GM21367 (cell line): ENCODE results near the gene FAM13A.
"Not testable (repeated sequence)": the region's sequence is repeated elsewhere in the genome, so short reads cannot be mapped to it uniquely, and the experiment has no call there.

Experiments
- ATAC-seq: cut with Tn5 transposase; IDR thresholded peaks from one replicate; pipeline ENCODE4 v1.9.1; 2021; ENCODE audit not compliant: unreplicated experiment

The FAM13A gene

DNA sequence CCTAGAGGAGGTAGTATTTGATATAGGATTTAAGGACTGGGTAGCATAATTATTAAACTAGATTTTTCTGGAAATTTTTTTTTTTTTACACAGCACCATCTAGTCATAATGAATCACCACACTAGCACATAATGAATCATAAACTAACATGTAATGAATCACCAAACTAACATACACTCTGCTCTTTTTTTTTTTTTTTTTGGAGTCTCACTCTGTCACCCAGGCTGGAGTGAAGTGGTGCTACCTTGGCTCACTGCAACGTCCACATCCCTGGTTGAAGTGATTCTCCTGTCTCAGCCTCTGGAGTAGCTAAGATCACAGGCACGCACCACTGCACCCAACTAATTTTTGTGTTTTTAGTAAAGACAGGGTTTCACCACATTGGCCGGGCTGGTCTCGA is 92.5 kb downstream of the FAM13A start:
- no peak for ATAC-seq

DNA sequence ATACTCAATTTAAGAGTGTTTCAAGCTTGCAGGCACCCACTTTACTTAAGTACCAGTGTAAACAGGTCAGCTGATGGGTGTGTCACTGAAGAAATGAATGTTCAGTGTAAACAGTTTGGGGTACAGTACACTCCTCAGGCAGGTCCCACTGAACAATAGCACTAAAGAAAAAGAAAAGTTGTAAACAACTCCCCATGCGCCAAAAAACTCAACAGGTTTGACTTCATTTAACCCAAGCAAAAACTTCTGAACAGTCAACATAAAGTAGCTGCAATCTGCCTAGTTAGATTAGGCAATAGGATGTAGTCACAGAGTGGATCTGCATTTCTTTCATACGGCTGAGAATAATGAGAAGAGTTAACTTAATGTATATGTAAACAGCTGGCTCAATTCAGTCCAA is 93.2 kb downstream of the FAM13A start:
- no peak for ATAC-seq

DNA sequence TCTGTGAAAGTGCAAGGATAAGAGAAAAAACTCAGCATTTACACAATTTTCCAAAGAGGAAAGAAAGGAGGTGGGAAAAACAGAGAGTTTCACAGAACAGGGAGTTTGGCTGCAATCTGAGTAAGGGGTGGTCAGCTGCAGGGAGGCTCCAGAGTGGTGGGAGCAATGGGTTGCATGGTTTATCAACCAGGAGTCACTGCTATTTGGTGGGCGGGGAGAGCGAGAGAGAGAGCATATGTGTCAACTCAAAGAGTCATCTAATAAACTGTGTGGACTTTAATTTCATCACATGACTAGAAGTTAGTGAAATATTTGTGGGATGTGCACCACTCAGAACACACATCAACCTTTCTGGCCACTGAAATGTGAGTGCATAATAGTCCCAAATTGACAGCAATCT is 94.6 kb downstream of the FAM13A start:
- ATAC-seq, result no peak

DNA sequence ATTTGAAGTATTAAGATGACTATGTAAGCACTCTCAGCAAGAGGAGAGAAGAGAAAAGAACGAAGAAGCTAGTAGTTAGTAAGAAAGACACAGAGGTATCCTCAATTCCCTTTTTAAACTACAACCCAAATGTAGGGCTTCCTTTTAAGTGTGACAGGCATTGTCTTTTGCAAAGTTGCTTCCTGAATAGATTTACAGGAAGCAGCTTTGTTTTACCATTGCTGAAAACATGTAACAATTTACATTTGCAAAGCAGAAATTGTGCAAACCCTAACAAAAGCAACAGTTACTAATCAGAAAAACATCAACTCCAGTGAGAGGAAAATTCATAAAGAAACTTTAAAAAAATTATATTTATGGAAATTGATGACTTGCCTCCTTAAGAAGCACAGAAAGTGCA is 96.4 kb downstream of the FAM13A start:
- no peak for ATAC-seq

DNA sequence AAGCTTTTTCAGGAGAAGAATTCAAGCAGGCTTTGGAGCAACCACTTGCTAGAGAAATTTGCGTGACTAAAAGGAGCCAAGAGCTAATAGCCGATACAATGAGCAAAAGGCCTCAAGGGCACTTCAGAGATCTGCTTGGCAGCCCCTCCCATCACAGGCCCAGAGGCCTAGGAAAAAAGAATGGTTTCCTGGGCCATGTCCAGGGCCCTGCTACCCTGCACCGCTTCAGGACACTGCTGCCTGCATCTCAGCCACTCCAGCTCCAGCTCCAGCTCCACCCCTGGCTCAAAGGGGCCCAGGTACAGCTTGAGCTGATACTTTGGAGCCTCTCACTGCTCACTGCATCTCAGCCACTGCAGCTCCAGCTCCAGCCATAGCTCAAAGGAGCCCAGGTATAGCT is 98.9 kb downstream of the FAM13A start:
- no peak for ATAC-seq

DNA sequence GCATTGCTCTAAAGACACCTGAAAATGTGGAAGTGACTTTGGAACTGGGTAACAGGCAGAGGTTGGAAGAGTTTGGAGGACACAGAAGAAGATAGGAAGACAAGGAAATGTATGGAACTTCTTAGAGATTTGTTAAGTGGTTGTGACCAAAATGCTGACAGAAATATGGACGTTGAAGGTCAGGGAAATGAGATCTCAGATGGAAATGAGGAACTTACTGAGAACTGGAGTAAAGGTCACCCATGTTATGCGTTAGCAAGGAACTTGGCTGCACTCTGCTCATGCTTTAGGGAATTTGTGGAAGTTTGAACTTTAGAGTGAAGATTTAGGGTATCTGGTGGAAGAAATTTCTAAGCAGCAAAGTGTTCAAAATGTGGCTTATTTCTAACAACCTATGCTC is 99.4 kb downstream of the FAM13A start:
- ATAC-seq, result no peak

DNA sequence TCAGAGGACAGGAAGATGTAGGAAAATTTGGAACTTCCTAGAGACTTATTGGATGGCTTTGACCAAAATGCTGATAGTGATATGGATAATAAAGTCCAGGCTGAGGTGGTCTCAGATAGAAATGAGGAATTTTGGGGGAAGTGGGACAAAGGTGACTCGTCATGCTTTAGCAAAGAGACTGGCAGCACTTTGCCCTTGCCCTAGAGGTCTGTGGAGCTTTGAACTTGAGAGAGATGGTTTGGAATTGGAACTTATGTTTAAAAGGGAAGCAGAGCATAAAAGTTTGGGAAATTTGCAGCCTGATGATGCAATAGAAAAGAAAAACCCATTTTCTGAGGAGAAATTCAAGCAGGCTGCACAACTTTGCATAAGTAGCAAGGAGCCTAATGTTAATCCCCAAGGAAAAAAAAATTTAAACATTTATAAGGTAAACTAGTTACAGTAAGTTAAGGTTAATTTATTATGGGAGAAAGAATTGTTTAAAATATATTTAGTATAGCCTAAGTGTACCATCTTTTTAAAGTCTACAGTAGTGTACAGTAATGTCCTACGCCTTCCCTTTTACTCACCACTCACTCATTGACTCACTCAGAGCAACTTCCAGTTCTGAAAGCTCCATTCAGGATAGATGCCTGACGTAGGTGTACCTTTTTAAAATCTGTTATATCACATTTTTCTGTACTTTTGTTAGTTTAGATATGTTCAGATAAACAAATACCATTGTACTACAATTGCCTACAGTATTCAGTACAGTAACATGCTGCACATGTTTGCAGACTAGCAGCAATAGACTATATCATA is 101.2 kb downstream of the FAM13A start:
- no peak for ATAC-seq

DNA sequence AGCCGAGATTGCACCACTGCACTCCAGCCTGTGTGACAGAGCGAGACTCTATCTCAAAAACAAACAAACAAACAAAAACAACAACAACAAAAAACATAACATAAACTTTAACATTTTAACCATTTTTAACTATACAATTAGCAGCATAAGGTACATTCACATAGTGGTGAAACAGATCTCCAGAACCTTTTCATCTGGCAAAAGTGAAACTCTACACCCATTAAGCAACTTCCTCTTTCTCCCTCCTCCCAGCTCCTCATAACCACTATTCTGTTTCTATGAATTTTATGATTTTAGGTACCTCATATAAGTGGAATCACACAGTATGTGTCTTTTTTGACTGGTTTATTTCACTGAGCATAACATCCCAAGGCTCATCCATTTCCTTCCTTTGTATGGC is 103.6 kb downstream of the FAM13A start:
- ATAC-seq, result no peak

DNA sequence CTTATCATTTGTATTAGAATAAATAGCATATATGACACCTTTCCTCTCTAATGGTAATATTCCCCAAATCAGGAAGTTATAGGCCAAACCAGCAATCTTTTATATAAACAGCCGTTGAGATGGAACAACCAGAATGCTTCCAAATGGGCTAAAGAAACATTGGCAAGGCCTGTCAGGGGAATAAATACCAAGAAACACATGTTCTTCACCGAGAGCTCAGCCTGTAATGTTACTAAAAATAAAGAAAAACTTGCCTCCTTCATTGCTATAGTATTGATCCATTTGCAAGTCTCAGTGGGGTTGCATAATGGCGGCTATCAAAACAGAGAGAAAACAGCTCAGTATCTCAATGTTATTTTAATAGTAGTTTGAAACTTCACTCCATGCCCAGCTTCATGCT is 104.9 kb downstream of the FAM13A start:
- ATAC-seq, result no peak

DNA sequence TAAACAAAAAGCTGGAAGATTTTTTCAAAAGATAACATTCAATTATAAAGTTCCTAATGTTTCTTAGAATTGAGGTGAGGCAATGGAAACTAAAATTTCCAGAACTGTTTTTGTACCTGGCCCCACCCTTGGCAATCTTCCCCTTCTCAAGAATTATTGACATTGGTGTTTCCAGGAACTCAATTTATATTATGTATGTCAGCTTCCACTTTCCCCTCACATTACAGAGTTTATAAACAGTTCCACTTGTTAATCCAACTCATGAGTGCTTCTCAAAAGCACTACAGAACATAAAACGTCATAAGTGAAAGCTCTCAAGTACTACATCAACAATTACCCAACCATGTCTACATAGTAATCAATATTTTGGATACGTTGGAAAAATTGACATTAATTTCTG is 107.4 kb downstream of the FAM13A start:
- no peak for ATAC-seq

DNA sequence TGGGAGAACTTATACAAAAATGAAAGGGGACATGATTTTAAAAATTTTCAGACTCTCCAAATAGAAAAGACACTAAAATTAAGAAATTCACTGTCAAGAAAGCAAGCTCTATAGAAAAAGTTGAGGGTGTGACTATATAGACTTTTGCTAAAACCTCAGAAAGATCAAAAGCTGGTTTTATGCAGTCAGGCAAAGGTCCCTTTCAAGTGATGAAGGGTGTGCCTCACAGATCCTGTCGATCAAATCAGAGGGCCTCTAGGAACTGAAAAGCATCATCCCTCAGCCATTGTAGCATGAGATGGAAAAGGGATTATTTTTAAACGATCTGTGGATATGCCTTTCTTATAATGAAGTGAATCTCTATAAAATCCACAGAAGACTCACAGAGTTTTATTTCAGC is 116.5 kb downstream of the FAM13A start:
- no peak for ATAC-seq

DNA sequence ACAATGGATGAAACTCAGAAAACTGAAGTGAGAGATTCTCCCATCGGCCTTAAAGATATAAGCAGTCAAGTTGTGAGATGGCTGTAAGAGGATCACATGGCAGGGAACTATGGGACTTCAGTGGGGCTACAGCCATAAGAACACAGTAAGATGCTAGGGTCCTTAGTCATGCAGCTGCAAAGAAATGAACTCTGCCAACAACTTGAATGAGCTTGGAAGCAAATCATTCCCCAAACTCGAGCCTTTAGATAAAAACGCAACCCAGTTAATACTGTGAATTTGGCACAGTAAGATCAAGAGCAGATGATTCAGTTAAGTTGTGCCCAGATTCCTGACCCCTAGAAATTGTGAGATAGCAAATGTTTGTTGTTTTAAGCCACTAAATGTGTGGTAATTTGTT is 117.3 kb downstream of the FAM13A start:
- ATAC-seq, result no peak

DNA sequence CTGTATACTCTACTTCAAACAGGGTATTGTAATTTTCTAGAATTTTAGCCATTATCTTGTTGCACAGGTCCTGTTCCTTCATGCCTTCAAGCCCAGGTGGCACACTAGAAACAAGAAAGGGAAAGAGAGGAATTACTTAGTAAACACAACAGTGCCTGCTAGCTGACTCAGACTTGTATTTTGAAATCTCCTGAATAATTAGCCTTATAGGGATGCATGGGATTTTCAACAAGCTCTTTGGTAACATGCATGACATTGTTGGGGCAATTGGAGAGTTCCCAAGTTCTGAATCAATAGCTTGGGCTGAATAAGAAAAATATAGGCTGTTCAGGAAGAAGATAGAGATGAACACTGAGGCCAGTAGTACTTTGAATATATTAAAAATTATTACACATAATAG is 118.8 kb downstream of the FAM13A start:
- ATAC-seq, result no peak

DNA sequence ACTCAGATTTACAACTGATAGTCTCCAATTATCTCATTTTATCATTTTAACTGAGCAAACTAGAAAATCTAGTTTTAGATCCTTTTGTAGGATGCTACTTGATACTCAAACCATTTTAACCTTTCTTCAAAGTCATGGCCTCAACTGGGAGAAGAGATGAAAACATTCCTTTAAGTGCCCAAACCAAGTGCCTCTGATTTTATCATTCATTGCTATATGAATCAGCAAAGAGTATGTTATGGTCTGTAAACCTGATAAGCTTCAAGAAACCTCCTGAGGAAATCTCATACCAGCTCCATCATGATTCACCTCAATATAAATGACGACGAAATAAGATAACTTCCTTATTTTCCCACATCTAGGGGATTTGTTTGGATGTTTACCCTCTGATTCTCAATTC is 119.9 kb downstream of the FAM13A start:
- no peak for ATAC-seq

DNA sequence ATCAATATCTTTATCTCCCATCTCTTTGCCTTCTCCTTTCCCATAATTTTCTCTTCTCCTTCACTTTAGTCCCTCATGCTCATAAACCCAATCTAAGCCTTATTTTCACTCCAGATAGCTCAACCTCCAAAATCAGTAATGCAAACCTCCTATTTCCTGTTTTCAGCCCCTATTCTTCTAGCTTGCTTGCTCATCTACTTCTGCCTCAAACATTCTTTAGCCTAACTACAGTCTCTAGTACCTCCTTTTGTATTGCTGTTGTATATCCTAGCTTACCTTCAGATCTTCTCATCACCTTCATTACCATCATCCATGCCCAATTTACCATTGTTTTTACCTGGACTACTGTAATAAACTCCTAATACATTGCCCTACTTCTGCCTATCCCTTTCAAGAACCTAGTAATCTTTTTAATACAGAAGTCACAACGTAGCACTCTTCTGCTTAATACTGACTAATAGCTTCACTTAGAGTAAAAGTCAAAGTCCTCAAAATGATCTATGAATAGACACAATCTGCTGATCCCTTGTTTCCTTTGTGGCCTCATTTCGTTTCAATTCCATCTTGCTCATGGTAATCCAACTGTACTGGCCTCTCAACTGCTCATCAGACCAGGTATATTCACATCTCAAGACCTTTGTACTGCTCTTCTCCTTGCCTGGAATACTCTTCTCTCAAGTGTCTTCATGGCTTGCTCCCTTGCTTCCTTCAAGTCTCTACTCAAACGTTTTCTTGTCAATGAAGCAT is 123.4 kb downstream of the FAM13A start:
- no peak for ATAC-seq

DNA sequence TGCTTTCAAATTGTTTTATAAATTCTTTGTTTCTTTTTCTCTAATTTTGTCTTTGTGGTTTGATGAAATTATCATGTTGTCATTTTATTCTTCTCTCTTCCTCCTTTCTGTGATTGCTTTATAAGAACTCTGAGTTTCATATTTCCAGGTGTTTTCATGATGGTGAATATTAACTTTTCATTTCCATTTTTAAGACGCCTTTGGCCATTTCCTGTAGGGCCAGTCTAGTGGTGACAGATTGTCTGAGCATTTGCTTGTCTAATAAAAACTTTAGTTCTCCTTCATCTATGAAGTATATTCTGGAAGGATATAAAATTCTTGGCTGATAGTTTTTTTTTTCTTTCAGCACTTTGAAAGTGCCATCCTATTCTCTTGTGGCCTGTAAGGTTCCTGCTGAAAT is 128.1 kb downstream of the FAM13A start:
- ATAC-seq, result no peak

DNA sequence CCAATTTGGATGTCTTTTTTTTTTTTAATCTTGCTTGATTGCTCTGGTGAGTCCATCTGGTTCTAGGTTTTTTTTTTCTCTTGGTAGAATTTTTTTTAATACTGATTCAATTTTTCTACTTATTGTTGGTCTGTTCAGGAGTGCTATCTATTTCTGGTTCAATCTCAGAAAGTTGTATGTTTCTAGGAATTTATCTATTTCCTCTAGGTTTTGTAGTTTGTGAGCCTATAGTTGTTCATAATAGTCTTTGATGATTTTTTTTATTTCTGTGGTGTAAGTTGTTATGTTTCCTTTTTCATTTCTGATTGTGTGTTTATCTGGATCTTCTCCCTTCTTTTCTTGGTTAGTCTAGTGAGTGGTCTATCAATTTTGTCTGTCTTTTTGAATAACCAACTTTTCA is 129.6 kb downstream of the FAM13A start:
- ATAC-seq, result no peak

DNA sequence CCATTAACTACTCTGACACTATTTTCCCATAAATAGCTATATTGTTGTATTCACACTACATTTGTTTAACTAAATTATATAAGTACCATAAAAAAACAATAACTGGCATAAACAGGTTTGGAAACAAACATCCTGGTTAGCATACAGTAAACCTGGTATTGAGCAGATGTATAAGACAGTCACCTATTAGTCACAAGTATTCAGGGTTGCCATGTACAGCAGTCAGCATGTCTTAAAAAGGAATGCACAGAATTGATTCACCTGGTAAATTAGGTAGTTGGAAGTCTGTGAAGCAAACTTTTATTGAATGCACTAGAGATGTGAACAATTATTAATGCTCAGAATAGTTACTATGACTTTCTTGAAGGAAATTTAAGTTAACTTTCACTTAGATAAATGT is 137.9 kb downstream of the FAM13A start:
- ATAC-seq, result no peak

DNA sequence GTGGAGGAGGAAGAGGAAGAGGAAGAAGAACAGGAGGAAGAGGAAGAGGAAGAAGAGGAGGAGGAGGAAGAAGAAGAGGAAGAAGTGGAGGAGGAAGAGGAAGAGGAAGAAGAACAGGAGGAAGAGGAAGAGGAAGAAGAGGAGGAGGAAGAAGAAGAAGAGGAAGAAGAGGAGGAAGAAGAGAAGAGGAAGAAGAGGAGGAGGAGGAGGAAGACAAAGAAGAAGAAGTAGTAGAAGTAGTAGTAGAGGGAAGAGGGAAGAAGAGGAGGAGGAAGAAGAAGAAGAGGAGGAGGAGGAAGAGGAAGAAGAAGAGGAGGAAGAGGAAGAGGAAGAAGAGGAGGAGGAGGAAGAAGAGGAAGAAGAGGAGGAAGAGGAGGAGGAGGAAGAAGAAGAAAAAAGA is 143.8 kb downstream of the FAM13A start:
- not testable (repeated sequence) for ATAC-seq

DNA sequence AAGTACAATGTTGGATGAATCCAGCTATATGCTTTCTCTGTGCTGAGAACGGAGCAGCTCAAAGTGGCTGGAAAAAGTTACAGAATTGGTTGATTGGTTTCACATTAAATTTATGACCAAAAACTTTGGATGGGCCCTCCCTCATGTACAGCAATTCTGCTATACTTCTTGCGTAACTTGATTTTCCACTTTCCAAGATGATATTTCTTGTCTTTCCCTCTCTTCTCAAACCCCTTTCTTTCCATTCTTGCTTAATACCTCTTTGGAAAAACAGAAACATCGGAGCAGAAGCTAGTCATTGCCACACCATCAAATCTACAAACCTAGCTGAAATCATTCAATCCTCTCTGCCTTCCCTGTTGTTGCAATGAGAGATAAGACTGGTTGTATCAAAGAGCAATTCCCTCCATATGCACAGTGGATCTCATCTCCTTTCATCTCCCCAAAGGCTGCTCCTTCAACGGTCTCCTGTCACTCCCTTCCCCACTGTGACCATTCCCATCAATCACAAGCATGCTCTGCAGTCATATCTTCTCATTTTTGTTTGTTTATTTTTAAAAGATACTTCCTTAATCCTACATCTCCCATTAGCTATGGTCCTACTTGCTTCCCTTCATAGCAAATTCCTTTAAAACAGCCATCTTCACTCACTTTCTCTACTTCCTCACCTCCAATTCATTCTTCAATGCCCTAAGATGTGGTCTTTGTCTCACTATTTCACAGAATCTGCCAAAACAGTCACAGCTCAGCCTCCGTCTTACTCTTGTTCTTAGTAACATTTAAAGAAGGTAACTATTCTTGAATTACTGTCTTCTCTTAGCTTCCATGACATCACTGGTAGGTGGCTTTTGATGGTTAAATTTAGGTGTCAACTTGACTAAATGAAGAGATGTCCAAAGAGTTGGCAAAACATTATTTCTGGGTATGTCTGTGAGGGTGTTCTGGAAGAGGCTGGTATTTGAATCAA is 145.5 kb downstream of the FAM13A start:
- ATAC-seq, result no peak

DNA sequence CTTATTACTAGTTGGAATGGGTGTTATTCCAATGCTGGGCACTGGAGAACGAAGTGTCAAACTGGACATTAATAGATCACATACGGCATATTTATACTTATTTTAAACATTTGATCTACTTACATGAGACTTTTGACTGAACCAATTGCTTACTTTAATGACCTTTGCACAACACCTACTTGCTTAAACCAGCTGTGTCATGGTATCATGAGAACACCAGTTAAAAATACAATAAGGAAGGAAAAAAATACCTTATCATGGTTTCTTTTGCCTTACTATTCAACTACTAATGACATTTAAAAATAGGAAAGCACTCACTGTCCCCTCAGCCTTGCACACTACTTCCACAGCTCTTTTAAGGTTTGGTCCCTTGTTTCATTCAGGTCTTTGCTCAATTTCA is 146.9 kb downstream of the FAM13A start:
- no peak for ATAC-seq

DNA sequence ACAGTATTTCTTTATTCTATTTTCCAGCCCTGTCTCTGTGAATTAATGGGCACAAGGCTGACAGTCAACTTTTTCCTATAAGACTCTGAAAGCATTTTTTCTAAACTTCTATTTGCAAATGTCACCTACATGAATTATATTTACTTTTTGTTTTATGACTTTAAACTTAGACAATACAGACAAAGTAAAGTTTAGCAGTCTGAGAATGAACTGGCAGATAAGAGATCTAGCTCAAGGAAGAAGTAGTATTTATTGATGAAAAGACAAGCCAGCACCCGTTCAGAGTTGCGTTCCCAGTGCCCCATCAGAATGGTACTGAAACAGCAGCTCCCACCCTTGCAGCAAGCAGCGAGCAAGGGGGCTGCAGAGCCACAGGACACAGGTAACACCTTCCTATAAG is 148.5 kb downstream of the FAM13A start:
- no peak for ATAC-seq
